ENCODE data around the gene KIAA1328.

Gene KIAA1328

DNA sequence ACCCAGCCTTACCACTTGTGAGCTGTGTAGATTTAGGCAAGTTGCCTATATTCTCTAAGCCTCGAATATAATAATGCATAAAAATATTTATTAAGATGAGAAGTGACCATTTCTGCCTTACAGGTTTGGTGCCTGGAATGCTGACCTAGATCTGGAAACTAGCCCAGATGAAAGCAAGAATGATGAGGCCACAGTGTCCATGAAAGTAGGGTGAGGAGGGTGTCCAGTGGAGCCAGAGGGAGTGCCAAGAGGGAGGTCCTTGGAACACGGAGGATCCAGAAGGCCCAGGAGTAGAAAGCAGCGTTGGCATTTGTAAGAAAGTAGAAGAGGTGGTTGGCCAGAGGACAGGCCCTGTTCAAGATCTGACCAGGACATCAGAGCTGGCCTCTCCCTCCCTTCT lies 402.3 kb downstream of the KIAA1328 start:
- no peak for DNase-seq

GRCh38 chr18:37235583-37235982 lies 406.7 kb downstream of the KIAA1328 start:
- DNase-seq = no peak

DNA sequence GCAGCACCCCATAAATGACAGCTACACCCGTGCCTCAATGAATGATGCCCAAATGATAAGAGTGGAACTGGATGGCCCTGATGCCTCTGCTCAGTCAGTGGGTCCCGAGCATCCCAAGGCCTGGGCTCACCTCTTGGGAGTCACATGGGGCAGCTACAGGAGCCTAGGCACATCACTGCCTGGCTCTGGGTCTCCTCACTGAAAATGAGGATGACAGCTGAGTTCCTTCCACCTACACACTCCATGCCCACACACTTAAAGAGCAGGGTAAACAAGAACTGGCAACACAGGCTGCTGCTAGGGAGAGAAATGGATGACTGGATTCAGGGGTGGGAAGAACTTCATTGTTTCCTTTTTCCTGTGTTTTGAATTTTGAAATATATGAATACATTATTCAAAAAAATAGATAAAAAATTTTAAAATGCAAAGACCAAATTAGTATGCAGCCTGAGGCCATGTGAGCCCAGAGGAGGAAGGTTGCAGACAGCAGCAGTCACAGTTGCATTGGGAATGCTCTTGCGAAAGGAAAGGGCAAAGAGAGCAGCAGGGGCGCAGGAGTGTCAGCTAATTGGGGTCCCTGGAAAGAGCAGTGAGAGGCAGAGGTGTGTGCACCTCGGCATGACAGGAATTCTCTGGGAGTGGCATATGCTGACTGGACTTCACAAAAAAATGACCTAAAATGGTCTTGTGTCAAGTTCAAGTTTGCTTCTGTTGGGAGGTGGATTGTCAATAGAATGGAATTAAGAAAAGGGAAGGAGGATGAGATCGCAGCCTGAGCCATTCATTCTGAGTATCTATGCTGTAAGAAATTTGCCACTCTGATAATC lies 409.6 kb downstream of the KIAA1328 start:
- no peak for DNase-seq

DNA sequence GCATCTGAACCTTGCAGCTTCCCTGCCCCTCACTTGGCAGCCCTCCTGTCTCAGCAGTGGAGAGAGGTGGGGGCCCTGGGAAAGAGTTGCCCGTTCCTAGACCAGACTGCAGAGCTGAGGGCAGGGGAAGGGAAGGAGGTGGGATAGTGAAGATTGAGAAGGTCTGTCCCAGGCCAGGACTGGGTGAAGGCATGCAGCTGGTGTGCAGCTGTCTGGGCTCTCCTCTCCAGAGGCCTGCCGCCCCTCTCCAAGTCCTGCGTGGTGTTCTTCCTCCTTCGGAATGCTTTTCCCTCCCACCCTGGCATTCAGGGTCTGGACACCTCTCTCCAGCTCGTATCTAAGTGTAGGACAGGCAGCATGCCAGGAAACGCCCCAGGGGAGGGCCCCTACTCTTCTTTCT lies 413.2 kb downstream of the KIAA1328 start:
- no peak for DNase-seq

GRCh38 chr18:37242826-37243560 lies 414.1 kb downstream of the KIAA1328 start:
- DNase-seq = no peak

GRCh38 chr18:37243741-37244140 lies 414.8 kb downstream of the KIAA1328 start:
- no peak for DNase-seq

DNA sequence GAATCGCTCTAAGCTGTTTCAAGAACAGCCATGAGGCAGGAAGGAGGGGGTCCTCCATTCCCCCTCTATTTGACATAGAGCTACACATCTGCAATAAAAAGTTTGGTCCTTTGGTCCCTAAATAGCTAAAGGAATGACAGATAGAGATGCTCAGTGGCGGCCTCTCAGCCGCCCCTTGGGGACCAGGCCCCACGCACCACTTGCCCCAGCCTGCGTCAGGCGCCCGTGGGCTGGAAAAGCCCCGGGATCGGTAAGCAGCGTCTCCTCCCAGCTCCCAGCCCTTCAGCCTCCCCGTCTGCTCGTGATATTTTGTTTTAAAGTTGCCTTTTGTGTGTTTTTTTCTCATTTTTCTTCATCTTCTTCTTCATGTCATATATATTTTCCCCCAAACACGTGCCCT lies 415.7 kb downstream of the KIAA1328 start:
- no peak for DNase-seq

GRCh38 chr18:37246779-37247340 lies 417.9 kb downstream of the KIAA1328 start:
- no peak for DNase-seq

DNA sequence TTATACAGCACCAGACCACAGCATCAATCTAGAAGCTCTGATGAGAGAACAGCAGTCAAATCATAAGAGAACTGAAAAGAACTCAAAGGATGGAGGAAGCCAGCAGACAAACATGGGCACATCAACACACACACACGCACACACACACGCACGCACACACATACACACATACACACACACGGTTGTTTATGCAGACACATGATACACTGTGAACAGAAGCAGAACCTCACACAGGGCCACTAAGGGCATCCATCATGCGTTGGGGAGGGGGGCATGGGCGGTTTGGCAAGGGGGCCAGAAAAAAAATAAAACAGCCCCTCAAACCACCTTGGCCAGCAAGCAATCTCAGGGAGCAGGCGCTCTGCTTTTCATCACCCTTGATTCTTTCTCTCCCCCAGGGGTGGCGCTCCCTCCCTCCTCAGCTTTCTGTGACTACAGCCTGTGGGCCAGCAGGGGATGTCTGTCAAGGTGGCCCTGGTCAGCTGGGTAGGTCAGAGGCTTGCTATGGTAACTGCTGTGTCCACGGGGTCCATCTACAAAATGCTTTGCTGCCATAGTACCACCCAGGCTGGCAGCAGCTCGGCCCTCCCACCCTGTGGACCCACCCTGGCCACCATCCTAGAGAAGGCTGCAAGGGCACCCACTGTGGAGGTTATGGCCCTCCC lies 418.7 kb downstream of the KIAA1328 start:
- DNase-seq = no peak

GRCh38 chr18:37248281-37248680 lies 419.4 kb downstream of the KIAA1328 start:
- DNase-seq = no peak

GRCh38 chr18:37249171-37249886 lies 420.4 kb downstream of the KIAA1328 start:
- DNase-seq = no peak

GRCh38 chr18:37249895-37250618 lies 421.1 kb downstream of the KIAA1328 start:
- no peak for DNase-seq

DNA sequence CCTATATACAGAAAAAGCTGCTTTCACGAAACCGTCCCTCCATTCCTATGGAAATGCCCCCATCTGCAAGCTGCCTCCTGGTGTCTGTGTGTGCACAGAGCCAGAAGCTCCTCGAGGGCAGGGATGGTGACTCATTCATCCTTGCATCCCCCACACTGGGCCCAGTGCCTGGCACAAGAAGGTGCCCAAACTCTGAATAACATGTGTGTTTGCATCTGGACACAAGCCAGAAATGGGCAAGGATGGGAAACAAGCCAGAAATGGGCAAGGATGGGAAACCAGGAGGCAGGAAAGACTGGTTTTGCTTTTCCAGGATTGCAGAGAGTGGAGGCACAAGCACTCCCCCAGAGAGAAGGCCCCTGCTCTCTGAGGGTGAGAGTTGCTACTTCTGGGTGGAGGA lies 422.8 kb downstream of the KIAA1328 start:
- DNase-seq = no peak

DNA sequence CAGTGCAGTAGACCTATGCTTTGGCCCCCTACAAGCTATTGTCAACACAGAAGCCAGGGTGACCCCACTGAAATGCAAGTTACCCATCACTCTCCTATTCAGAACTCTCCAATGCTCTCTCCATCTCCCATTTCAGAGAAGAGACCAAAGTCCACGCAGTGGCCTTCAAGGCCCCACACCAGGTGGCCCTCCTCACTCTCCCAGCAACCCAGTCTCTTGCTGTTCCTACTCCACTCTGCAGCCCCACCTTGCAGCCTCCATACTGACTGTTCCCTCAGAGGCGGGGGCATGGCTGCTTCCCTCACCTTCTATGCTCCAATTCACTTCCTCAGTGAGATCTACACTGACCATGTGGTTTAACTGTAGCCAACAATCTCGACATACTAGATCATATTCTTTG lies 423.4 kb downstream of the KIAA1328 start:
- no peak for DNase-seq

DNA sequence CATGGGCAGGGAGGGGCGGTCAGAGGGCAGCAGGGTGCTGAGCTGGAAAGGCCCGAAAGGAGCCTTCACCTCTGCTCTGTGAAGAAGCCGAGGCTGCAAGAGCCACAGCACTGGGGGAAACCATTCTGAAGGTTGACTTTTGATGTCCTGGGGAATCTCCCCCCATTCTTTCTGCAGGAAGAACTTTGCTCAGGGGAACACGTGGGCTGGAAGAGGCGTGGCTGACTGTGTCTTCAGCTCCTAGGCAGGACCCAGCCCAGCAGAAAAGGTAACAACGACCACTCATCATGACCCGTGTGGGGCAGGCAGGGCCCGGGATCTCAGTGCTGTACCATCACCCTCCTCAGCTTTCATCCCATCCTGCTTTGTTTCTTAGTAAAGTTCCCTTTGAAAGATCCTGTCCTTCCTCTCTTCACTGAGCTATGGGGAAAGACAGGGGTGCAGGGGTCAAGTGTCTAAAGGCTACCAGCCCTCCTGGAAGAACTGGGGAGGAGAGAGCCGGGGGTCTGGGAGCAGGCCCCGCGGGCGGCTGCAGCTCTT lies 424.0 kb downstream of the KIAA1328 start:
- no peak for DNase-seq

- DNase-seq = no peak
These were observed 424.7 kb downstream of the KIAA1328 start for GRCh38 chr18:37253394-37254235.

DNA sequence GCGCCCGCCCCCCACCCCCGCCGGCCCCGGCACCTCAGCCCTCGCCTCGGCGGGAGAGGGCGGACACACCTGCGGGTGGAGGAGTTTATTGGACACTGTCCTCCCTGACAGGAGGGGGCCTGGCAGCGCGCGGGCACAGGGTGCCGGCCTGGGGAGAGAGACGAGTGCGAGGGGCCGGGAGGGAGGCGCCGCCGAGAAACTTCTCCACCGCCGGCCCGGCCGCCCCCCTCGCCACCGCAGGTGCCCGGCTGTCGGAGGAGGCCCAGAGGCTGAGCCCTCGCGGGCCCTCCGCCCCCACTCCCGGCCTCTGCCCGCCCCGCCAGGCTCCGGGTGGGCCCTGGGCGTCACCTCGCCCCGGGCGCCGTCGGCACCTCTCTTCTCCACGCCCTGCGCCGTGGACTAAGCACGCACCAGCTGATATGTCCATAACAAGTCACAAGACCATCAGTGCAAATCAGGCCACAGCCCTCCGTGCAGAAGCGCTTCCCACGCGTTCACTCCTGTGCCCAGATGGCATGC lies 425.4 kb downstream of the KIAA1328 start:
- DNase-seq = no peak

GRCh38 chr18:37254973-37255372 lies 426.0 kb downstream of the KIAA1328 start:
- no peak for DNase-seq

DNA sequence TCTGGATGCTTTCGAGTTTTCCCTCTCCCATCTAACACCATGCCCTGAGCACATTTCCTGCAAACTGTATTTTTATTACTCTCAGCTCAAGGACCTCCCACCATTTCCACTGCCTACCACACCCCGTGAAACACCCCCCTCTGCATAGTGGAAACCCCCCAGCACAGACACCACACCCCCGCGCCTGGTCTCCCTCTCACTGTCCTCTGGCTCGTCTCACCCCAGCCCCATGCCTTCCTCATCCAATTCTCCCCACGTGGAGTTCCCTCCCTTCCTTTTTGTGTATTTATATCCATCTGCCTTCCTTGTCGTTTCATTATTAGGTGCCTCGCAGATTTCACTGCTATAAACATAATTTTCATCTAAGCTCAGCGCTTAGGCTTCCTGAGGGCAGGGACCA lies 429.2 kb downstream of the KIAA1328 start:
- no peak for DNase-seq

GRCh38 chr18:37258819-37259218 lies 429.9 kb downstream of the KIAA1328 start:
- DNase-seq = no peak

DNA sequence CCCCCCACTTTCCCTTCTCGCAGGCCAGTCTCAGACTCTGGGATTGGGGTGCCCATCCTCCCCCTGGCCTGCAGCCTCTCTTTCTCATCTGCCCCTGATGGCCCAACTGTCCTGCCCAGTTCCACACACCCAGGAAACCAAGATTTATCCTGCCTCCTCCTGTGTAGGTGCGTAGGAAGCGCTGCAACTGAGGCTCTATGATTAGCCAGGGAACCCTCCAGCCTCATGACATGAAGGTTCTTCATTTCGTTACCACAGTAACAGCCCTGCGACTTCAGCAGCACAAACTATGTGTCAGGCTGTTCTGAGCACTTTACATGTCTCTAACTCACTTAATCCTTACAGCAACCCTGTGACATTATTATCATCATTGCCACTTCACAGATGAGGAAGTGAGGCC lies 430.8 kb downstream of the KIAA1328 start:
- DNase-seq = no peak
